K562 (cell line): Measurements from ENCODE around the gene HNRNPF. TPM values are rescaled to one million over a fixed set of nuclear protein-coding genes. Genes with fewer than 3 reads are reported as not detected.

Experiments
- ATAC-seq: fragments of 200-7000 bp; cut with Tn5 transposase; 3 replicates; pipeline ENCODE4 v1.9.1; 2020; ENCODE audit warnings: moderate library complexity
- BruUV-seq: library from RNA; stranded (reverse); fragments of 400-500 nt; replicated peaks from 2 replicates; lab custom pipeline; 2021; lab: Mats Ljungman, UMichigan
- CTCF ChIA-PET: fragments of 300-600 bp; formaldehyde crosslinking; extraction: SDS; loops from one replicate; lab custom pipeline; 2021; ENCODE audit warnings: low intra/inter-chr PET ratio; lab: Yijun Ruan, JAX
- POLR2A ChIA-PET: fragments of 300-600, 350-650 bp; sonication (Branson Sonifier 250); formaldehyde crosslinking; extraction: SDS; loops from one replicate; lab custom pipeline; 2021; ENCODE audit warnings: antibody characterized with exemption, inconsistent platforms; lab: Yijun Ruan, JAX
- DNase-seq, 4 experiments: peaks; one replicate each; pipeline versions ENCODE4 v3.0.0 to v3.0.0-alpha.2; 2011 to 2018; ENCODE audit warnings: low spot score in 3 of 4, mixed read lengths in 3 of 4; ENCODE audit errors: extremely low read depth in 1 of 4
- FAIRE-seq: peaks from 2 replicates; lab custom pipeline; 2011; peaks lifted over from hg19 to GRCh38; lab: Jason Lieb, UNC
- H2AFZ ChIP-seq: 2 replicates; pipeline ENCODE4 v1.6.0; 2011; ENCODE audit warnings: low read depth, low read length, control low read depth, inconsistent platforms
- H3K27ac ChIP-seq: fragments of 200-600 bp; 3 replicates; pipeline ENCODE4 v1.8.0; 2011; ENCODE audit warnings: low read depth, mild to moderate bottlenecking, control low read depth, inconsistent platforms, low read length, moderate library complexity, mixed read lengths; ENCODE audit errors: extremely low read depth
- H3K27me3 ChIP-seq, 2 experiments: fragments of 300-600 bp in 1 of 2; 2 replicates in 1 of 2; 3 replicates in 1 of 2; pipeline versions ENCODE4 v1.6.0 to v1.8.0; 2011; ENCODE audit warnings: inconsistent platforms in 2 of 2, low read length in 2 of 2, mild to moderate bottlenecking in 1 of 2, mixed read lengths in 1 of 2, moderate library complexity in 1 of 2; ENCODE audit not compliant: control insufficient read depth in 2 of 2, insufficient read depth in 2 of 2
- H3K36me3 ChIP-seq: fragments of 300-600 bp; 3 replicates; pipeline ENCODE4 v1.8.0; 2011; ENCODE audit warnings: mild to moderate bottlenecking, low read length, inconsistent platforms; ENCODE audit not compliant: control insufficient read depth, insufficient read depth
- H3K4me1 ChIP-seq, 2 experiments: fragments of 200-600 bp in 1 of 2; replicated peaks in 1 of 2; 2 replicates in 1 of 2; 3 replicates in 1 of 2; pipeline versions ENCODE4 v1.5.1 to v1.8.0; 2011; ENCODE audit warnings: inconsistent platforms in 2 of 2, low read length in 2 of 2, mild to moderate bottlenecking in 1 of 2, mixed read lengths in 1 of 2, moderate library complexity in 1 of 2; ENCODE audit not compliant: control insufficient read depth in 2 of 2, insufficient read depth in 2 of 2
- H3K4me2 ChIP-seq: 2 replicates; pipeline ENCODE4 v1.6.1; 2011; ENCODE audit warnings: low read length, control low read depth, inconsistent platforms, mixed read lengths; ENCODE audit not compliant: insufficient read depth
- H3K4me3 ChIP-seq: fragments of 200-600 bp; sonication (generic), shearing (Covaris generic); 2 replicates; pipeline ENCODE4 v1.5.1; 2016; ENCODE audit warnings: control low read depth, inconsistent platforms
- H3K79me2 ChIP-seq: fragments of 200-600 bp; 3 replicates; pipeline ENCODE4 v1.8.0; 2011; ENCODE audit warnings: low read length, inconsistent platforms; ENCODE audit not compliant: control insufficient read depth, insufficient read depth
- H3K9ac ChIP-seq, 2 experiments: 2 replicates each; pipeline versions ENCODE4 v1.6.0 to v1.6.1; 2011; ENCODE audit warnings: low read depth in 2 of 2, low read length in 2 of 2, control low read depth in 1 of 2, inconsistent platforms in 1 of 2, mild to moderate bottlenecking in 1 of 2, mixed read lengths in 1 of 2; ENCODE audit not compliant: insufficient read depth in 1 of 2
- H3K9me1 ChIP-seq: one replicate; pipeline ENCODE4 v1.6.0; 2011; ENCODE audit warnings: inconsistent platforms, mild to moderate bottlenecking, low read length, moderate library complexity; ENCODE audit not compliant: control insufficient read depth, insufficient read depth
- H3K9me3 ChIP-seq: replicated peaks from 2 replicates; pipeline ENCODE4 v1.5.1; 2011; ENCODE audit warnings: low read depth, low read length, inconsistent platforms; ENCODE audit not compliant: control insufficient read depth, insufficient read depth
- H4K20me1 ChIP-seq: replicated peaks from 2 replicates; pipeline ENCODE4 v1.6.1; 2011; ENCODE audit warnings: low read length, inconsistent platforms, mixed read lengths; ENCODE audit not compliant: control insufficient read depth, insufficient read depth
- CC2D1A ChIP-seq: fragments of 450-650 bp; IDR thresholded peaks from 2 replicates; pipeline ENCODE4 v1.6.1; 2017; ENCODE audit warnings: mild to moderate bottlenecking
- CXXC5 ChIP-seq: fragments of 250-450 bp; sonication (Bioruptor Pico); IDR thresholded peaks from 2 replicates; pipeline ENCODE4 v1.8.0; 2022; ENCODE audit warnings: inconsistent platforms, mild to moderate bottlenecking, moderate library complexity
- FOSL1 ChIP-seq: fragments of 200-800 bp; sonication (Bioruptor generic); conservative IDR thresholded peaks from 2 replicates; pipeline ENCODE4 v1.6.1; 2016; ENCODE audit warnings: missing genetic modification characterization, missing compliant biosample characterization
- SREBF2 ChIP-seq: sonication (generic); formaldehyde crosslinking; IDR thresholded peaks from 2 replicates; pipeline ENCODE4 v1.4.0; 2020; ENCODE audit warnings: mild to moderate bottlenecking, missing genetic modification reagents
- ZBTB7A ChIP-seq: IDR thresholded peaks from 2 replicates; pipeline ENCODE4 v1.6.1; 2011; ENCODE audit warnings: low read depth, mild to moderate bottlenecking, low read length, moderate library complexity, borderline replicate concordance; ENCODE audit not compliant: control insufficient read depth
- WGBS: fragments of 100-300 bp; shearing (Covaris generic); methylation state at CpG from one replicate; pipeline ENCODE4 v1.1.6; 2016; ENCODE audit warnings: low coverage, mixed read lengths; ENCODE audit not compliant: insufficient coverage; ENCODE audit errors: missing lambda C conversion rate; 5-methylcytosine and 5-hydroxymethylcytosine counted together
- in situ Hi-C: fragments of 300-500 bp; cut with MboI; formaldehyde crosslinking; loops from 4 replicates; pipeline ENCODE4 v1.15.0; 2018; ENCODE audit warnings: inconsistent platforms, mixed read lengths
- intact Hi-C: fragments of 100-400 bp; cut with micrococcal nuclease; formaldehyde crosslinking; loops from 2 replicates; pipeline ENCODE4 v1.14.2; 2022
- polyA plus RNA-seq, 8 experiments: library from polyadenylated mRNA; depleted of rRNA in 4 of 8; stranded (reverse) in 5 of 8; unstranded in 3 of 8; fragments of >200 nt; fragmentation: Nextera tagmentation in 2 of 8; fragmentation: Illumina TruSeq in 1 of 8; extraction: Ambion mirVana in 2 of 8; extraction: Trizol in 1 of 8; gene quantifications; 2 replicates each; pipeline versions ENCODE4 v1.2.1 to v1.2.3, GENCODE V29; 2011 to 2014; ENCODE audit warnings: inconsistent platforms in 1 of 8, missing spikeins in 1 of 8
- total RNA-seq, 7 experiments: library from RNA; depleted of rRNA in 6 of 7; stranded (reverse); fragments of >200 nt in 6 of 7; fragmentation: Illumina TruSeq in 2 of 7; extraction: Trizol in 2 of 7; gene quantifications; 2 replicates each; pipeline versions ENCODE4 v1.2.1 to v1.2.3, GENCODE V29; 2011 to 2021; ENCODE audit warnings: low replicate concordance in 1 of 7
- TF ChIP-seq, protein P1 (sequence below), 2 experiments: IDR thresholded peaks in 1 of 2; conservative IDR thresholded peaks in 1 of 2; 2 replicates each; pipeline ENCODE4 v1.6.1; 2016; ENCODE audit warnings: low read depth in 2 of 2, mild to moderate bottlenecking in 1 of 2, missing compliant biosample characterization in 1 of 2, missing genetic modification characterization in 1 of 2, moderate library complexity in 1 of 2

Gene HNRNPF
- total and polyA plus RNA-seq, 9 of the 15 experiments (the other 6 are each of a cell fraction or from before 2014, with no cell fraction given): 192 to 489 (median 416) TPM

DNA sequence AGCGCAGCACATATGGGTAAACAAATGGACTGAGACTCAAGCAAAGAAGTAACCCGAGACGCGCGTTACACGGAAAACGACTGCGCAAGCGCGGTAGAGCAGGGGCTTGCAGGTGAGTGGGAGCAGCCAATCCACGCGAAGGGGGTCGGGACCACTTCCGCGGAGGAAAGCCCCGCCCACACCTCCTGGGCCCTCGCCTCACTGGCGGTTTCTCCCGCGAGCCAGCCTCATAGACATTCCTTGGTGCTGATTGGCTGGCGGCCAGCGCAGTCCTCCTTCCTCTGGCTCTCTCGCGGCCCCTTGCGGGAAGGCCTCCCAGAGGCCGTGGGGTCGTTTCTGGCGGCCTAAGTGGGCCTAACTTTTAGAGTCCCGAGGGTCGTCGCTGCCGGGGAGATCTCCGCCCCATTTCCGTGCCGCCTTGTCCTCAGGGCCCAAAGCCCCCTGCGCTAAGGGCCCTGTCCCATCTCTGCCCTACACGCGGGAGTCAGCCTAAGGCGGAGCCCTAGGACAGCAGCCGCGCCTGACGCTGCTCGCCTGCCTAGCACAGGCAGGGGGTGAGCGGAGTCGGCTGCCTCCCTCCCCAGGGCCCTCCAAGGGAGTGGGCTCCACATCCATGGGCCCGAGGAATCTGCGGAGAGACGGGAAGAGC, 46.7 kb downstream of the HNRNPF start (continued):
- no peak for TF ChIP-seq CXXC5 (CRISPR knock-in tag)
- TF ChIP-seq ZBTB7A: peak; percentile 17; the same call in 1 of the 2 replicates
- TF ChIP-seq FOSL1 (tag): no peak

DNA sequence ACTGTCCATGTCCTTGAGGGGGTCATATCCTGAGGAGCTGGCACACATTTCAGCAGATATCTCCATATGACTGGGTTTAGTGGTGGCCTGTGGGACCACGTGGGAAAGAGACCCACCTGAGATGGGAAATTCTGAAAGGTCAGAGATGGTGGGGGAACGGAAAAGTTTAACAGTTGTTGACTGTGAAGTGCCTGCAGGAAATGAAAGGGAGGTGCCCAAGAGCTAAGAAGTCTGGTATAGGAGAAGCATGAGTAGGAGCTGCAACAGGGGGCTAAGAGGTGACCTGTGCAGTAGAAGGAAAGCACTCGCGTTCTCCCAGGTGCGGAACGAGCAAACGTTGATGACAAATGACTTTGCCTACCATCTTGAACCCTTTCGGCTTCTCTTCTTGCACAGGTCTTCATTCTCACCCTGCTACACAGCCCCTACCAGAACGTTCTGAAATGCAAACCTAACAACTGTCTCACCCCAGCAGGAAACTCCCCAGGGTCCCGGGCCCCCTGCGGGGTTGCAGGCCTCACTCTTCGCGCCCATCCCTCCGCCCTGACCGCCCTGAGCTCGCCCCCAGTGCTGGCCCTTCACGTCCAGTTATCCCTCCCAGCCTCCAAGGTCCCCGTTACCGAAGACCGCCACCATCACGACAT, 47.3 kb downstream of the HNRNPF start:
- Histone ChIP-seq H3K9ac (no peak overlapping the region), H3K27ac (no peak overlapping the region), H3K9me1 (no peaks in the 10 kb centered on the region), H3K79me2 (no peaks in the 10 kb centered on the region), H3K4me3 (no peak overlapping the region), H3K27me3 (peaks cover 3 to 24% of the 10 kb centered on the region in 2 experiments; a peak in 3 of 5 replicates), H3K36me3 (no peaks in the 10 kb centered on the region), H4K20me1 (no peaks in the 10 kb centered on the region), H3K9me3 (no peaks in the 10 kb centered on the region), H3K4me2 (no peak overlapping the region), H2AFZ (no peak overlapping the region), H3K4me1 (peaks cover 2 to 14% of the 10 kb centered on the region in 2 experiments)
- FAIRE-seq: no peak
- in situ Hi-C loops: no loop called here
- no TSS peak for BruUV-seq
- ATAC-seq: no peak
- WGBS: 47% methylated on average over 21 of the region's 21 CpGs
- DNase-seq: no peak
- intact Hi-C loops: no loop called here
- TF ChIP-seq SREBF2 (CRISPR knock-in tag): no peak
- no peak for TF ChIP-seq CC2D1A
- TF ChIP-seq, protein P1, sequence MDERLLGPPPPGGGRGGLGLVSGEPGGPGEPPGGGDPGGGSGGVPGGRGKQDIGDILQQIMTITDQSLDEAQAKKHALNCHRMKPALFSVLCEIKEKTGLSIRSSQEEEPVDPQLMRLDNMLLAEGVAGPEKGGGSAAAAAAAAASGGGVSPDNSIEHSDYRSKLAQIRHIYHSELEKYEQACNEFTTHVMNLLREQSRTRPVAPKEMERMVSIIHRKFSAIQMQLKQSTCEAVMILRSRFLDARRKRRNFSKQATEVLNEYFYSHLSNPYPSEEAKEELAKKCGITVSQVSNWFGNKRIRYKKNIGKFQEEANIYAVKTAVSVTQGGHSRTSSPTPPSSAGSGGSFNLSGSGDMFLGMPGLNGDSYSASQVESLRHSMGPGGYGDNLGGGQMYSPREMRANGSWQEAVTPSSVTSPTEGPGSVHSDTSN (CRISPR knock-in tag; IDR thresholded peaks at IDR 0.05; ENCODE audit: low read depth): no peak
- TF ChIP-seq, protein P1 (tag; conservative IDR thresholded peaks at IDR 0.05; ENCODE audit: low read depth): no peak
- POLR2A ChIA-PET: no interaction called here
- CTCF ChIA-PET: no interaction called here
